HepG2 (cell line): ENCODE measurements around the gene LRRC15. TPM values are rescaled to one million over a fixed set of nuclear protein-coding genes. Genes with fewer than 3 reads are reported as not detected.
A peak's percentile ranks its signal among the peaks of the same experiment; 100 is the strongest.

ENCODE experiments used
- ADNP ChIP-seq: sonication (generic); formaldehyde crosslinking; IDR thresholded peaks from 2 replicates; pipeline ENCODE4 v1.4.0; 2020; ENCODE audit warnings: missing genetic modification reagents
- ATRX ChIP-seq: sonication (generic); formaldehyde crosslinking; IDR thresholded peaks from 2 replicates; pipeline ENCODE4 v1.4.0; 2020; ENCODE audit warnings: missing genetic modification reagents, borderline replicate concordance
- HCFC1 ChIP-seq: fragments of 150-350 bp; IDR thresholded peaks from 2 replicates; pipeline ENCODE4 v1.6.1; 2014; ENCODE audit warnings: low read depth, low read length
- MED13 ChIP-seq: sonication (generic); formaldehyde crosslinking; IDR thresholded peaks from 2 replicates; pipeline ENCODE4 v1.5.0; 2020; ENCODE audit warnings: missing genetic modification reagents
- MEF2D ChIP-seq: sonication (generic); formaldehyde crosslinking; IDR thresholded peaks from 2 replicates; pipeline ENCODE4 v1.5.1; 2020; ENCODE audit warnings: mild to moderate bottlenecking, missing genetic modification reagents
- MXD4 ChIP-seq: IDR thresholded peaks from 2 replicates; pipeline ENCODE4 v1.6.1; 2016; ENCODE audit warnings: mild to moderate bottlenecking, missing biosample characterization, missing genetic modification reagents
- POGZ ChIP-seq: sonication (generic); formaldehyde crosslinking; IDR thresholded peaks from 2 replicates; pipeline ENCODE4 v1.4.0; 2020; ENCODE audit warnings: mild to moderate bottlenecking, missing genetic modification reagents
- RARA ChIP-seq: IDR thresholded peaks from 2 replicates; pipeline ENCODE4 v1.6.1; 2016; ENCODE audit warnings: missing genetic modification reagents, missing compliant biosample characterization
- SMARCE1 ChIP-seq: fragments of 450-650 bp; IDR thresholded peaks from 2 replicates; pipeline ENCODE4 v1.6.1; 2017; ENCODE audit warnings: borderline replicate concordance
- SOX6 ChIP-seq, 2 experiments: fragments of 450-650 bp in 1 of 2; sonication (generic) in 1 of 2; formaldehyde crosslinking in 1 of 2; IDR thresholded peaks; 2 replicates each; pipeline versions ENCODE4 v1.4.0 to v1.6.1; 2017 to 2020; ENCODE audit warnings: antibody characterized with exemption in 1 of 2, mild to moderate bottlenecking in 1 of 2, missing genetic modification reagents in 1 of 2
- TBP ChIP-seq: sonication (generic); formaldehyde crosslinking; IDR thresholded peaks from 2 replicates; pipeline ENCODE4 v1.5.0; 2020; ENCODE audit warnings: missing genetic modification reagents
- ZBTB3 ChIP-seq: sonication (generic); formaldehyde crosslinking; IDR thresholded peaks from 2 replicates; pipeline ENCODE4 v1.4.0; 2020; ENCODE audit warnings: low read depth, mild to moderate bottlenecking, moderate library complexity, missing genetic modification reagents, borderline replicate concordance
- ZBTB42 ChIP-seq: sonication (generic); formaldehyde crosslinking; IDR thresholded peaks from 2 replicates; pipeline ENCODE4 v1.5.0; 2020; ENCODE audit warnings: mild to moderate bottlenecking, missing genetic modification reagents
- ZBTB7B ChIP-seq: sonication (generic); formaldehyde crosslinking; IDR thresholded peaks from 2 replicates; pipeline ENCODE4 v1.4.0; 2020; ENCODE audit warnings: missing genetic modification reagents
- ZNF138 ChIP-seq: sonication (generic); formaldehyde crosslinking; IDR thresholded peaks from 2 replicates; pipeline ENCODE4 v1.5.0; 2020; ENCODE audit warnings: mild to moderate bottlenecking, low read depth, missing genetic modification reagents
- ZNF253 ChIP-seq: sonication (generic); formaldehyde crosslinking; IDR thresholded peaks from 2 replicates; pipeline ENCODE4 v1.8.0; 2022; ENCODE audit warnings: mild to moderate bottlenecking, missing genetic modification reagents, borderline replicate concordance
- ZNF724P ChIP-seq: sonication (generic); formaldehyde crosslinking; IDR thresholded peaks from 2 replicates; pipeline ENCODE4 v1.8.0; 2022; ENCODE audit warnings: missing genetic modification reagents, borderline replicate concordance
- ZNF775 ChIP-seq: sonication (generic); formaldehyde crosslinking; IDR thresholded peaks from 2 replicates; pipeline ENCODE4 v1.4.0; 2020; ENCODE audit warnings: missing genetic modification reagents, mild to moderate bottlenecking, moderate library complexity, borderline replicate concordance
- polyA plus RNA-seq, 8 experiments: library from polyadenylated mRNA; depleted of rRNA in 3 of 8; stranded (reverse) in 7 of 8; unstranded in 1 of 8; fragments of >200 nt; fragmentation: Illumina TruSeq in 4 of 8; extraction: Trizol in 4 of 8; gene quantifications; 2 replicates each; pipeline versions ENCODE4 v1.2.1 to v1.2.3, GENCODE V29; 2011 to 2016; ENCODE audit warnings: low read depth in 4 of 8, missing spikeins in 1 of 8, mixed read lengths in 1 of 8; ENCODE audit not compliant: insufficient read depth in 1 of 8
- total RNA-seq, 5 experiments: library from RNA; depleted of rRNA; stranded (reverse); fragments of >200 nt; fragmentation: Illumina TruSeq; extraction: Trizol; gene quantifications; 2 replicates each; pipeline ENCODE4 v1.2.3, GENCODE V29; 2016; ENCODE audit warnings: low read depth in 1 of 5
- TF ChIP-seq, protein P1 (sequence below): sonication (generic); formaldehyde crosslinking; IDR thresholded peaks from 2 replicates; pipeline ENCODE4; 2020; ENCODE audit warnings: missing genetic modification reagents, mild to moderate bottlenecking, borderline replicate concordance
- TF ChIP-seq, protein P2 (sequence below): sonication (generic); formaldehyde crosslinking; IDR thresholded peaks from 2 replicates; pipeline ENCODE4 v1.8.0; 2022; ENCODE audit warnings: missing genetic modification reagents, mild to moderate bottlenecking, inconsistent platforms, borderline replicate concordance
- TF ChIP-seq, protein P3 (sequence below): sonication (generic); formaldehyde crosslinking; IDR thresholded peaks from 2 replicates; pipeline ENCODE4 v1.4.0; 2020; ENCODE audit warnings: mild to moderate bottlenecking, missing genetic modification reagents, borderline replicate concordance

Gene LRRC15
- total and polyA plus RNA-seq, 2 of the 13 experiments (the other 11 are each of a cell fraction or from before 2014, with no cell fraction given), result not detected

DNA sequence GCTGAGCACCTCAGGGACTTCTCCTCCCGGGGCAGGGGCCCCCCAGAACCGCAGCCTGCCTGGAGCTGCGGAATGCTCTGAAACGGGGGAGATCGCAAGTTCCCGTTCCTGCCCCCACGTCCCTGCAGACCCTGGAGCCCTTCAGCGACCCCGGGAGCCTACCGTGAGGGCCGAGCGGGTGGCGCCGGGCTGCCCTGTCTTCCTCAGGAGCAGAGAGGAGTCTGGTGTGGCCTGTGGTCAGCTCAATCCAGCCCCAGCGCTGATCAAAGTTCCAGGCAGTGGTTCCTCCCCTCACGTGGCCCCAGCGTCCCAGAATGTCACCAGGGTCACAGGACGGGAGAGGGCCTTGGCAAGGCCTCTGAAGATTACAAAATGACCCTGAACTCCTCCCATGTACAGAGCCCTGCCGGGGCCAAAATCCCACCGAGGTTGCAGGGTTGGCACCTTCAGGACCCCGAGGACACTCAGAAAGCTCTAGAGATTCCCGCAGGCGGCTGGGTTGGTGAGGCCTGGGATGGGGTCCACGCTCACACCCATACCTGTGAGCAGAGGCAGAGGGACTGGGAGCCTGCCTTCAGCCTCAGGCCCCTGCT, 18.4 kb downstream of the LRRC15 start, which contains the start of gene CPN2 (continued):
- TF ChIP-seq, protein P1, sequence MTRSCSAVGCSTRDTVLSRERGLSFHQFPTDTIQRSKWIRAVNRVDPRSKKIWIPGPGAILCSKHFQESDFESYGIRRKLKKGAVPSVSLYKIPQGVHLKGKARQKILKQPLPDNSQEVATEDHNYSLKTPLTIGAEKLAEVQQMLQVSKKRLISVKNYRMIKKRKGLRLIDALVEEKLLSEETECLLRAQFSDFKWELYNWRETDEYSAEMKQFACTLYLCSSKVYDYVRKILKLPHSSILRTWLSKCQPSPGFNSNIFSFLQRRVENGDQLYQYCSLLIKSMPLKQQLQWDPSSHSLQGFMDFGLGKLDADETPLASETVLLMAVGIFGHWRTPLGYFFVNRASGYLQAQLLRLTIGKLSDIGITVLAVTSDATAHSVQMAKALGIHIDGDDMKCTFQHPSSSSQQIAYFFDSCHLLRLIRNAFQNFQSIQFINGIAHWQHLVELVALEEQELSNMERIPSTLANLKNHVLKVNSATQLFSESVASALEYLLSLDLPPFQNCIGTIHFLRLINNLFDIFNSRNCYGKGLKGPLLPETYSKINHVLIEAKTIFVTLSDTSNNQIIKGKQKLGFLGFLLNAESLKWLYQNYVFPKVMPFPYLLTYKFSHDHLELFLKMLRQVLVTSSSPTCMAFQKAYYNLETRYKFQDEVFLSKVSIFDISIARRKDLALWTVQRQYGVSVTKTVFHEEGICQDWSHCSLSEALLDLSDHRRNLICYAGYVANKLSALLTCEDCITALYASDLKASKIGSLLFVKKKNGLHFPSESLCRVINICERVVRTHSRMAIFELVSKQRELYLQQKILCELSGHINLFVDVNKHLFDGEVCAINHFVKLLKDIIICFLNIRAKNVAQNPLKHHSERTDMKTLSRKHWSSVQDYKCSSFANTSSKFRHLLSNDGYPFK (CRISPR knock-in tag), result no peak
- TF ChIP-seq HCFC1, result no peak
- 0 out of 2 replicates have a peak, but pooled peaks have one; percentile 42 for TF ChIP-seq ZNF724P
- peak; percentile 37; the same call in 1 of the 2 replicates for TF ChIP-seq ZBTB42 (CRISPR knock-in tag)
- TF ChIP-seq, protein P2, sequence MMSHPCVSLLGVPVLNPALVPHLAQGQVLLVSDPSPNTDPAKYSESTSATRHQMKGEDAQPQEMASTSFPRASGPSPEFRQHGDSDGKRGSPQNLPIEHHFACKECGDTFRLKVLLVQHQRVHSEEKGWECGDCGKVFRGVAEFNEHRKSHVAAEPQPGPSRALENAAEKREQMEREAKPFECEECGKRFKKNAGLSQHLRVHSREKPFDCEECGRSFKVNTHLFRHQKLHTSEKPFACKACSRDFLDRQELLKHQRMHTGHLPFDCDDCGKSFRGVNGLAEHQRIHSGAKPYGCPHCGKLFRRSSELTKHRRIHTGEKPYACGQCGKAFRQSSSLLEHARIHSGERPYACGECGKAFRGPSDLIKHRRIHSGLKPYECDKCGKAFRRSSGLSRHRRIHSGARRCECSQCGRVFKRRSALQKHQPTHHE (CRISPR knock-in tag), result 0 out of 2 replicates have a peak, but pooled peaks have one; percentile 38
- TF ChIP-seq SOX6 (IDR thresholded peaks at IDR 0.05), result no peak
- TF ChIP-seq SOX6 (CRISPR knock-in tag; IDR thresholded peaks at IDR 0.05), result peak; percentile 67
- TF ChIP-seq, protein P3, sequence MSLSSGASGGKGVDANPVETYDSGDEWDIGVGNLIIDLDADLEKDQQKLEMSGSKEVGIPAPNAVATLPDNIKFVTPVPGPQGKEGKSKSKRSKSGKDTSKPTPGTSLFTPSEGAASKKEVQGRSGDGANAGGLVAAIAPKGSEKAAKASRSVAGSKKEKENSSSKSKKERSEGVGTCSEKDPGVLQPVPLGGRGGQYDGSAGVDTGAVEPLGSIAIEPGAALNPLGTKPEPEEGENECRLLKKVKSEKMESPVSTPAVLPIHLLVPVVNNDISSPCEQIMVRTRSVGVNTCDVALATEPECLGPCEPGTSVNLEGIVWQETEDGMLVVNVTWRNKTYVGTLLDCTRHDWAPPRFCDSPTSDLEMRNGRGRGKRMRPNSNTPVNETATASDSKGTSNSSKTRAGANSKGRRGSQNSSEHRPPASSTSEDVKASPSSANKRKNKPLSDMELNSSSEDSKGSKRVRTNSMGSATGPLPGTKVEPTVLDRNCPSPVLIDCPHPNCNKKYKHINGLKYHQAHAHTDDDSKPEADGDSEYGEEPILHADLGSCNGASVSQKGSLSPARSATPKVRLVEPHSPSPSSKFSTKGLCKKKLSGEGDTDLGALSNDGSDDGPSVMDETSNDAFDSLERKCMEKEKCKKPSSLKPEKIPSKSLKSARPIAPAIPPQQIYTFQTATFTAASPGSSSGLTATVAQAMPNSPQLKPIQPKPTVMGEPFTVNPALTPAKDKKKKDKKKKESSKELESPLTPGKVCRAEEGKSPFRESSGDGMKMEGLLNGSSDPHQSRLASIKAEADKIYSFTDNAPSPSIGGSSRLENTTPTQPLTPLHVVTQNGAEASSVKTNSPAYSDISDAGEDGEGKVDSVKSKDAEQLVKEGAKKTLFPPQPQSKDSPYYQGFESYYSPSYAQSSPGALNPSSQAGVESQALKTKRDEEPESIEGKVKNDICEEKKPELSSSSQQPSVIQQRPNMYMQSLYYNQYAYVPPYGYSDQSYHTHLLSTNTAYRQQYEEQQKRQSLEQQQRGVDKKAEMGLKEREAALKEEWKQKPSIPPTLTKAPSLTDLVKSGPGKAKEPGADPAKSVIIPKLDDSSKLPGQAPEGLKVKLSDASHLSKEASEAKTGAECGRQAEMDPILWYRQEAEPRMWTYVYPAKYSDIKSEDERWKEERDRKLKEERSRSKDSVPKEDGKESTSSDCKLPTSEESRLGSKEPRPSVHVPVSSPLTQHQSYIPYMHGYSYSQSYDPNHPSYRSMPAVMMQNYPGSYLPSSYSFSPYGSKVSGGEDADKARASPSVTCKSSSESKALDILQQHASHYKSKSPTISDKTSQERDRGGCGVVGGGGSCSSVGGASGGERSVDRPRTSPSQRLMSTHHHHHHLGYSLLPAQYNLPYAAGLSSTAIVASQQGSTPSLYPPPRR (CRISPR knock-in tag), result peak; percentile 61; the same call in 1 of the 2 replicates
- TF ChIP-seq ZNF138 (CRISPR knock-in tag), result 0 out of 2 replicates have a peak, but pooled peaks have one; percentile 39
- peak; percentile 53; the same call in 1 of the 2 replicates for TF ChIP-seq MED13 (CRISPR knock-in tag)
- TF ChIP-seq ZBTB7B, result peak; percentile 91; the same call in 1 of the 2 replicates
- TF ChIP-seq MEF2D (CRISPR knock-in tag), result 0 out of 2 replicates have a peak, but pooled peaks have one; percentile 46
- peak; percentile 84 for TF ChIP-seq MXD4
- no peak for TF ChIP-seq ATRX (CRISPR knock-in tag)
- TF ChIP-seq SMARCE1, result no peak
- 0 out of 2 replicates have a peak, but pooled peaks have one; percentile 33 for TF ChIP-seq ZNF253
- TF ChIP-seq ZNF775 (CRISPR knock-in tag), result no peak
- TF ChIP-seq POGZ, result peak; percentile 38; the same call in 1 of the 2 replicates
- no peak; the same call in 1 of the 2 replicates for TF ChIP-seq ZBTB3 (CRISPR knock-in tag)
- TF ChIP-seq RARA (CRISPR knock-in tag), result peak; percentile 66
- TF ChIP-seq ADNP (CRISPR knock-in tag), result no peak
- TF ChIP-seq TBP, result no peak
